GM18873 (cell line): ENCODE data around the gene SYNJ2.
"Not testable (repeated sequence)": the region's sequence is repeated elsewhere in the genome, so short reads cannot be mapped to it uniquely, and the experiment has no call there.

Source experiments
- ATAC-seq: cut with Tn5 transposase; IDR thresholded peaks from one replicate; pipeline ENCODE4 v1.9.1; 2021; ENCODE audit warnings: mild to moderate bottlenecking, moderate library complexity, moderate number of reproducible peaks; ENCODE audit not compliant: unreplicated experiment, low FRiP score

Gene SYNJ2

GRCh38 chr6:157981395-157982101, at the start of gene SYNJ2:
Gene SYNJ2 (plus strand): TSS chr6:157981863. CDS start chr6:157981962, 99 bp downstream.
- ATAC-seq: no peak

GRCh38 chr6:157935786-157936185, 45.9 kb upstream of the SYNJ2 start:
- no peak for ATAC-seq

- ATAC-seq: no peak
Measured at GRCh38 chr6:157937318-157937717, 44.3 kb upstream of the SYNJ2 start.

- no peak for ATAC-seq
Measured at GRCh38 chr6:157937916-157938315, 43.7 kb upstream of the SYNJ2 start.

GRCh38 chr6:157940375-157941036, 41.2 kb upstream of the SYNJ2 start:
- not testable (repeated sequence) for ATAC-seq

GRCh38 chr6:157941101-157941863, 40.4 kb upstream of the SYNJ2 start:
- no peak for ATAC-seq

GRCh38 chr6:157942351-157942750, 39.3 kb upstream of the SYNJ2 start:
- ATAC-seq: no peak

- no peak for ATAC-seq
Measured at GRCh38 chr6:157943249-157943963, 38.3 kb upstream of the SYNJ2 start.

- ATAC-seq: no peak
Measured at GRCh38 chr6:157943964-157944283, 37.7 kb upstream of the SYNJ2 start.

- ATAC-seq: no peak
Measured at GRCh38 chr6:157944983-157945931, 36.4 kb upstream of the SYNJ2 start.

GRCh38 chr6:157946053-157946617, 35.5 kb upstream of the SYNJ2 start:
- no peak for ATAC-seq

- ATAC-seq: no peak
Measured at GRCh38 chr6:157946865-157947532, 34.7 kb upstream of the SYNJ2 start.

- not testable (repeated sequence) for ATAC-seq
Measured at GRCh38 chr6:157950899-157951298, 30.8 kb upstream of the SYNJ2 start.

GRCh38 chr6:157951828-157952227, 29.8 kb upstream of the SYNJ2 start:
- ATAC-seq: no peak

GRCh38 chr6:157952861-157953351, 28.8 kb upstream of the SYNJ2 start:
- no peak for ATAC-seq

GRCh38 chr6:157953580-157954091, 28.0 kb upstream of the SYNJ2 start:
- no peak for ATAC-seq

- ATAC-seq: no peak
Measured at GRCh38 chr6:157954150-157955117, 27.2 kb upstream of the SYNJ2 start.
